ENCODE measurements around the gene COL25A1. TPM values are rescaled to one million over a fixed set of nuclear protein-coding genes. Genes with fewer than 3 reads are reported as not detected.

The COL25A1 gene
- total and polyA plus RNA-seq, 4 experiments from 2014 or later = 0.06 to 0.55 (median 0.44) TPM; not detected in 1

DNA sequence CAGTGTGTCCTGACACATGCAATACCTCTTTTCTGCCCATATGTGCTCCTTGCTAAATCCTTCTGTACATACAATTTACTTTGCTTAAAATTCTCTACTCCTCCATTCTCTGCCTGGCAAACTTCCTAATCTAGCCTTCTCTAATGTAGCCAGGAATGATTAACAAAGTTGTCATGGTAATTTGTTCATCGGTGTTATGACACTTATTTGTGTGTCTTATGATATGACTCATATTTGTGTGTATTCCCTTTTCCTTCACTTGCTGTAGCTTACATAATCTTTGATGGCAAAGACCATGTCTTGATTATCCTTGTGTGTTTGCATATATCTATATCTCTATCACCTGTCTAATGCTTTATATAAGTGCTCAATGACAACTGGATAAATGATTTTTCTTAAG lies 133.3 kb downstream of the COL25A1 start:
- intact Hi-C loops (cut with micrococcal nuclease) = no loop called here
- Mint-ChIP-seq H3K4me3 (no peak overlapping the region), H3K36me3 (no peaks in the 10 kb centered on the region), H3K27ac (no peak overlapping the region), H3K4me1 (no peaks in the 10 kb centered on the region), H3K9me3 (peaks cover 0 to 2% (median 0%) of the 10 kb centered on the region in 8 donors), H3K27me3 (peaks cover 0 to 2% of the 10 kb centered on the region in 2 donors)
- CTCF ChIA-PET (ENCODE audit: partially characterized antibody) = no interaction called here
- Histone ChIP-seq H3K36me3 (ENCODE audit: insufficient read depth, low read length) (no peaks in the 10 kb centered on the region), H3K27ac (ENCODE audit: low read depth, low read length) (no peak overlapping the region), H3K4me3 (ENCODE audit: low read length in 2 of 2) (no peak overlapping the region), H3K27me3 (ENCODE audit: insufficient read depth, low read length) (no peaks in the 10 kb centered on the region), H3K4me1 (ENCODE audit: insufficient read depth, low read length) (no peaks in the 10 kb centered on the region), H3K9me3 (ENCODE audit: control insufficient read depth in 1 of 2, low read length in 2 of 2) (no peaks in the 10 kb centered on the region)
- POLR2A ChIA-PET (ENCODE audit: partially characterized antibody) = no interaction called here
- no peak for DNase-seq

DNA sequence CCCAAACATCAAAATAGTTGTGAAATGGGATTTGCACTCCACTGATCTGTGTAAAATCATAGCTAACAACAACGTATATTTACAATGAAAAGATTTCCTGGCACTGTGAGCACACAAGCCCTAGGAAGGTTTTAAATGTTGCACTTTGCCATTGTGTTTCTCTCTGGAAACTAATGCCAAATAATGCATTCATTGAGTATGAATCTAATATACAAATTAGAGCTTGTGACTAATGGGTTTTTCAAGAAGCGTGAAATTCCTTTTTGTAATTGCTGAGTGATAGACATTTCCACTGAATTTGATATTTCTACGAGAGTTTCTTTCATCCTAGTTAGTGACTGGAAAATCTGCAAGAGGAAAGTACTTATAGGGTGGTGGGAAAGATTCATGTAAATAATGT lies 135.9 kb downstream of the COL25A1 start:
- Histone ChIP-seq H3K27ac (ENCODE audit: low read depth, low read length) (no peak overlapping the region), H3K4me3 (ENCODE audit: low read length in 2 of 2) (no peak overlapping the region), H3K9me3 (ENCODE audit: control insufficient read depth in 1 of 2, low read length in 2 of 2) (no peaks in the 10 kb centered on the region), H3K4me1 (ENCODE audit: insufficient read depth, low read length) (no peaks in the 10 kb centered on the region), H3K36me3 (ENCODE audit: insufficient read depth, low read length) (no peaks in the 10 kb centered on the region), H3K27me3 (ENCODE audit: insufficient read depth, low read length) (no peaks in the 10 kb centered on the region)
- Mint-ChIP-seq H3K27me3 (peaks cover 0 to 2% of the 10 kb centered on the region in 2 donors), H3K36me3 (no peaks in the 10 kb centered on the region), H3K4me1 (no peaks in the 10 kb centered on the region), H3K9me3 (peaks cover 0 to 2% (median 0%) of the 10 kb centered on the region in 8 donors), H3K4me3 (no peak overlapping the region), H3K27ac (no peak overlapping the region)
- intact Hi-C loops (cut with micrococcal nuclease) = no loop called here
- POLR2A ChIA-PET (ENCODE audit: partially characterized antibody) = no interaction called here
- CTCF ChIA-PET (ENCODE audit: partially characterized antibody) = no interaction called here
- DNase-seq = no peak

DNA sequence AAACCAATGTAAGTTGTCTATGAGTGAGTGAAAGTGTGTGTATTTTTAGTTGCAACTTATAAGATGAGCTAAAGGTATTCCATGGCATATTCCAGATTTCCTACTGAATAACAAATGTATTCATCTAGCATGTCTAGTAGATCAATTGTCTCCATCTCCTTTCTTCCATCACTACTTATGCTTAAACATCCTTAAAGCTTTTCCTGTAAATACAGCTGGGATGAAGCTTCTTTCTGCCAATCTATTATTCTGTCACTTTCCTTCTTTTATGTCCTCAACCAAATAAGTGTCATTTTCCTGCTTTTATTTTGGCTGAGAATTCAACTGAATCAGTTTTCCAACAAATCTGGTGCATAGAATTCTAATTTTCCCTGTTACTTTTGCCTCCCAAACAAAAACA lies 136.3 kb downstream of the COL25A1 start:
- H3K27ac Mint-ChIP-seq = no peak overlapping the region
- H3K27ac ChIP-seq (ENCODE audit: low read depth, low read length) = no peak overlapping the region
- H3K36me3 Mint-ChIP-seq = no peaks in the 10 kb centered on the region
- H3K9me3 ChIP-seq (ENCODE audit: control insufficient read depth in 1 of 2, low read length in 2 of 2) = no peaks in the 10 kb centered on the region
- H3K27me3 Mint-ChIP-seq = peaks cover 0 to 2% of the 10 kb centered on the region in 2 donors
- POLR2A ChIA-PET (ENCODE audit: partially characterized antibody) = no interaction called here
- H3K27me3 ChIP-seq (ENCODE audit: insufficient read depth, low read length) = no peaks in the 10 kb centered on the region
- DNase-seq = no peak
- peaks cover 0 to 2% (median 0%) of the 10 kb centered on the region in 8 donors for H3K9me3 Mint-ChIP-seq
- no peaks in the 10 kb centered on the region for H3K4me1 ChIP-seq (ENCODE audit: insufficient read depth, low read length)
- CTCF ChIA-PET (ENCODE audit: partially characterized antibody) = no interaction called here
- H3K36me3 ChIP-seq (ENCODE audit: insufficient read depth, low read length) = no peaks in the 10 kb centered on the region
- H3K4me1 Mint-ChIP-seq = no peaks in the 10 kb centered on the region
- intact Hi-C loops (cut with micrococcal nuclease) = no loop called here
- no peak overlapping the region for H3K4me3 ChIP-seq (ENCODE audit: low read length in 2 of 2)
- no peak overlapping the region for H3K4me3 Mint-ChIP-seq

DNA sequence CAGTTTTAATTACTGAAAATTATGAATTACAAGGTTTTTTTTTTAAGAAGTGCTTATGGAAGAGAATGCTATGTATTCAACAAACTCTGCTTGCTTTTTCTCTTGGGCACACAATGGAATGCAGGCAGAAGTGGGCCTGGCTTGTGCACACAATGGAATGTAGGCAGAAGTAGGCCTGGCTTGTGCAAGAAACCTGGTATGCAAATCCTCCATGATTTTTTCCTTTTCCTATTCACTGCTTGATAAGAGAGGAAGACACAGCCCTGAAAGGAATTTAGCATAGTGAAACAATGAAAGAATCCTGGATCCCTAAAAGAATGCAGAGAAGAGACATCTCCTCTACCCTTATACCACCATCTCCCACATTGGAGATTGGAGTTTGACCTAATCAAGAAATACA lies 138.4 kb downstream of the COL25A1 start:
- Histone ChIP-seq H3K9me3 (ENCODE audit: control insufficient read depth in 1 of 2, low read length in 2 of 2) (no peaks in the 10 kb centered on the region), H3K4me3 (ENCODE audit: low read length in 2 of 2) (no peak overlapping the region), H3K36me3 (ENCODE audit: insufficient read depth, low read length) (no peaks in the 10 kb centered on the region), H3K4me1 (ENCODE audit: insufficient read depth, low read length) (no peaks in the 10 kb centered on the region), H3K27me3 (ENCODE audit: insufficient read depth, low read length) (no peaks in the 10 kb centered on the region), H3K27ac (ENCODE audit: low read depth, low read length) (no peak overlapping the region)
- no peaks in the 10 kb centered on the region for H3K4me1 Mint-ChIP-seq
- intact Hi-C loops (cut with micrococcal nuclease) = no loop called here
- no peak overlapping the region for H3K4me3 Mint-ChIP-seq
- ChIA-PET CTCF (ENCODE audit: partially characterized antibody) (no interaction called here), POLR2A (ENCODE audit: partially characterized antibody) (no interaction called here)
- peaks cover 2% of the 10 kb centered on the region in 2 donors for H3K27me3 Mint-ChIP-seq
- H3K36me3 Mint-ChIP-seq = no peaks in the 10 kb centered on the region
- H3K9me3 Mint-ChIP-seq = peaks cover 0 to 2% (median 0%) of the 10 kb centered on the region in 8 donors
- DNase-seq = no peak
- H3K27ac Mint-ChIP-seq = no peak overlapping the region

DNA sequence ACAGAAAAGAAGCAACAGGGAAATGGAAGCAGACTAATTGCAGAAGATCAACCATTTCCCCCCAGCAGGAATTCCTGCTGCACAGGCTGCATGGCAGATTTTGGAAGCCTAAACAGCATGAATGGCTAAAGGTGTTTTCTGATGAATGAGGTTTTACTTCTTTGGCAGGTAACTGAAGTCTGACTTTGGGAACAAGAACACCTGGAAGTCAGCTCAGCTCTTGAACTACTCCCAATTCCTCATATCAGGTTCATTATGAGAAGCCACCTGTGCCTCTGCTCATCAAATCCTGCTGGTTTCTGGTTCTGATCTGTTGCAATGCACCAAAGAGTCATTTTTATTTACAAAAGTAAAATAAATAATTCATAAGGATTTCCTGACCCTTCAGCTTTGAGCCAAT lies 139.0 kb downstream of the COL25A1 start:
- H3K4me1 ChIP-seq (ENCODE audit: insufficient read depth, low read length) = no peaks in the 10 kb centered on the region
- no peak overlapping the region for H3K27ac ChIP-seq (ENCODE audit: low read depth, low read length)
- ChIA-PET CTCF (ENCODE audit: partially characterized antibody) (no interaction called here), POLR2A (ENCODE audit: partially characterized antibody) (no interaction called here)
- Mint-ChIP-seq H3K36me3 (no peaks in the 10 kb centered on the region), H3K4me3 (no peak overlapping the region), H3K27ac (no peak overlapping the region), H3K4me1 (no peaks in the 10 kb centered on the region), H3K27me3 (peaks cover 0 to 2% of the 10 kb centered on the region in 2 donors), H3K9me3 (no peaks in the 10 kb centered on the region)
- no peaks in the 10 kb centered on the region for H3K36me3 ChIP-seq (ENCODE audit: insufficient read depth, low read length)
- H3K9me3 ChIP-seq (ENCODE audit: control insufficient read depth in 1 of 2, low read length in 2 of 2) = no peaks in the 10 kb centered on the region
- no peaks in the 10 kb centered on the region for H3K27me3 ChIP-seq (ENCODE audit: insufficient read depth, low read length)
- no peak overlapping the region for H3K4me3 ChIP-seq (ENCODE audit: low read length in 2 of 2)
- no peak for DNase-seq
- intact Hi-C loops (cut with micrococcal nuclease) = no loop called here

DNA sequence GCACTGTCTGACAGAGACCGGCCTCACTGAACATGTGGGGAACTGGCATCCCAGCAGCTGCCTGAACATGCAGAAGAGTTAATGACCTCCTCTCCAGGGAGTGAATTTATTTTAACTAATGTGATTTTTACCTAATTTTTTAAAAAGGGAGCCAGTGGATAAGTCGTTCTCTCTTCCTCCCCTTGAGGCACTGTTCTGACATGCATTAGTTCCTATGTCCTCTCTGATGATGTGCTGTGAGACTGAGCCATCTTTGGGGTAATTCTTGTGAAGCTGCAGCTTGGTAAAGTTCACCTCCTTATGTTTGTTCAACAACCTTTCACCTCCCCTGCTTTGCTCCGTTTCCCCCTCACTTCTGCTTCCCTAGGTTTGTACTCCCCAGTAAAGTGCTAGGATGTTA lies 139.7 kb downstream of the COL25A1 start:
- Mint-ChIP-seq H3K27me3 (peaks cover 0 to 2% of the 10 kb centered on the region in 2 donors), H3K36me3 (no peaks in the 10 kb centered on the region), H3K27ac (no peak overlapping the region), H3K9me3 (no peaks in the 10 kb centered on the region), H3K4me1 (no peaks in the 10 kb centered on the region), H3K4me3 (no peak overlapping the region)
- DNase-seq = no peak
- H3K36me3 ChIP-seq (ENCODE audit: insufficient read depth, low read length) = no peaks in the 10 kb centered on the region
- no peaks in the 10 kb centered on the region for H3K4me1 ChIP-seq (ENCODE audit: insufficient read depth, low read length)
- H3K4me3 ChIP-seq (ENCODE audit: low read length in 2 of 2) = no peak overlapping the region
- POLR2A ChIA-PET (ENCODE audit: partially characterized antibody) = no interaction called here
- H3K27ac ChIP-seq (ENCODE audit: low read depth, low read length) = no peak overlapping the region
- no peaks in the 10 kb centered on the region for H3K9me3 ChIP-seq (ENCODE audit: control insufficient read depth in 1 of 2, low read length in 2 of 2)
- CTCF ChIA-PET (ENCODE audit: partially characterized antibody) = no interaction called here
- intact Hi-C loops (cut with micrococcal nuclease) = no loop called here
- H3K27me3 ChIP-seq (ENCODE audit: insufficient read depth, low read length) = no peaks in the 10 kb centered on the region

DNA sequence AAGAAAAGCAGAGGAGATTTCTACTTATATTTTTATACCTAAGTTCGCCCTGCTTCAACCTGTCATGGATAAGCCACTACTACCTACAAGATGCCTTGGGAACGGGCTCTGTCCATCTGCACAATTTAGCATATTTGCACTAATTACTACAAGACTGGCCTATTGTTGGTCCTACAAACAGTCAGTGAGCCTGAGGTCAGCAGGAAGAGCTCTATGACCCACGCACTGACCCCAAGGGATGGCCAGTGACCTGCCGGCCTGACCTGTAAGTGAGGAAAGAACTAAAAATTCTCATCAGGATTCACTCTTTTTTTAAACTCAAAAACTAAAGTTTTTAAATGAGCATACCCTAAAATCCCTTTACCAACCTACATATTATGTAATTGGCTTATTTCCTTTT lies 142.0 kb downstream of the COL25A1 start:
- Histone ChIP-seq H3K4me1 (ENCODE audit: insufficient read depth, low read length) (no peaks in the 10 kb centered on the region), H3K4me3 (ENCODE audit: low read length in 2 of 2) (no peak overlapping the region), H3K27me3 (ENCODE audit: insufficient read depth, low read length) (no peaks in the 10 kb centered on the region), H3K9me3 (ENCODE audit: control insufficient read depth in 1 of 2, low read length in 2 of 2) (no peaks in the 10 kb centered on the region), H3K36me3 (ENCODE audit: insufficient read depth, low read length) (no peaks in the 10 kb centered on the region), H3K27ac (ENCODE audit: low read depth, low read length) (no peak overlapping the region)
- Mint-ChIP-seq H3K27ac (no peak overlapping the region), H3K9me3 (no peaks in the 10 kb centered on the region), H3K36me3 (no peaks in the 10 kb centered on the region), H3K27me3 (peaks cover 0 to 2% of the 10 kb centered on the region in 2 donors), H3K4me3 (no peak overlapping the region), H3K4me1 (no peaks in the 10 kb centered on the region)
- intact Hi-C loops (cut with micrococcal nuclease) = no loop called here
- ChIA-PET CTCF (ENCODE audit: partially characterized antibody) (no interaction called here), POLR2A (ENCODE audit: partially characterized antibody) (no interaction called here)
- no peak for DNase-seq

DNA sequence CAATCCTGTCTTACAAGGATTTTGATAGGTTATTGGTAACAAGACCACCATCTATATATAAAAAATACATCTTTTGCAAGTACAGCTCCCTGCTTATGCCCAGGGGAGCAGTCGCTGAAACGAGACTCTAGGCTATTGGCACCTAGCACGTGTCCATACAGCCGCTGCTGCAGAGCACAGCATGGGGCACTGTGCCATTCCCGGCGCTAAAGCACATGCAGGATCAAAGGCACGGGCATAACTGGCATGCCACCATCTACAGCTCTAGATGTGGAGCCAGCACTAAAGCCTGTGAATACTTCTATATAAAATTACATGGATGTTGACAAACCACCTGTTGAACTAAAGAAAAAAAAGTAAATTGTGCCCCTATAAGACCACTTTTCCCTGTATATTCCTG lies 144.8 kb downstream of the COL25A1 start:
- POLR2A ChIA-PET (ENCODE audit: partially characterized antibody) = no interaction called here

More for the DNA sequence above, 144.8 kb downstream of the COL25A1 start:
- H3K9me3 Mint-ChIP-seq = no peaks in the 10 kb centered on the region
- H3K4me1 Mint-ChIP-seq = no peaks in the 10 kb centered on the region
- intact Hi-C loops (cut with micrococcal nuclease) = no loop called here
- no peaks in the 10 kb centered on the region for H3K36me3 Mint-ChIP-seq
- Histone ChIP-seq H3K4me1 (ENCODE audit: insufficient read depth, low read length) (no peaks in the 10 kb centered on the region), H3K4me3 (ENCODE audit: low read length in 2 of 2) (no peak overlapping the region), H3K9me3 (ENCODE audit: control insufficient read depth in 1 of 2, low read length in 2 of 2) (no peaks in the 10 kb centered on the region), H3K36me3 (ENCODE audit: insufficient read depth, low read length) (no peaks in the 10 kb centered on the region), H3K27me3 (ENCODE audit: insufficient read depth, low read length) (peaks cover under 1% of the 10 kb centered on the region), H3K27ac (ENCODE audit: low read depth, low read length) (no peak overlapping the region)
- peaks cover under 1 to 2% of the 10 kb centered on the region in 2 donors for H3K27me3 Mint-ChIP-seq
- H3K4me3 Mint-ChIP-seq = no peak overlapping the region
- CTCF ChIA-PET (ENCODE audit: partially characterized antibody) = no interaction called here
- H3K27ac Mint-ChIP-seq = no peak overlapping the region
- DNase-seq = no peak

All from CD4-positive, alpha-beta memory T cell (primary cell).